NCI-H2107 treated with DMSO at 0.1 percent for 48 hours (cell line): ENCODE measurements around the gene CYP2C19.
"Not testable (repeated sequence)": the region's sequence is repeated elsewhere in the genome, so short reads cannot be mapped to it uniquely, and the experiment has no call there.

Experiments
- DNase-seq: peaks from one replicate; lab custom pipeline; 2025; ENCODE audit not compliant: unreplicated experiment; lab: John Stamatoyannopoulos, UW

The CYP2C19 gene

GRCh38 chr10:94762393-94762792 is at the start of gene CYP2C19:
Gene CYP2C19, plus strand, starts transcription at chr10:94762681. Its CDS starts 25 bp downstream, at chr10:94762706.
- no peak for DNase-seq

DNA sequence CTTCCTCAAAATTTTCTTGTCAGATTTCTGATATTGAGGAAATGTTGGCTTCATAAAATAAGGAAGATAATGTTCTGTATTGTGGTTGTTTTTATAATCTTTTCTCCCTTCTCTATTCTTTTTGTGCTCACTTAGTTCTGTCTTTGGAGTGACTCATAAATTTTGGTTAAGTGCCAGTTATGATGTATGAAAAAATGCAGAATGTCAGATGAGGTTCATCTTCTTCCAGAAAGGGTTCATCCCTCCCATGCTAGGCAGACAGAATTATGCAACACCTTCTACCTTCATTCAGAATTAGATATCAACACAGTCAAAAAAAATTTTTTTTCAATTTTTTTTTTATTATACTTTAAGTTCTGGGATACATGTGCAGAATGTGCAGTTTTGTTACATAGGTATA is 36.6 kb upstream of the CYP2C19 start:
- DNase-seq: no peak

GRCh38 chr10:94735197-94735596 is 27.3 kb upstream of the CYP2C19 start:
- DNase-seq: no peak

GRCh38 chr10:94738588-94738987 is 23.9 kb upstream of the CYP2C19 start:
- DNase-seq: no peak

- DNase-seq: no peak
These were observed 15.3 kb upstream of the CYP2C19 start for GRCh38 chr10:94747137-94747536.

- DNase-seq: no peak
These were observed 14.6 kb upstream of the CYP2C19 start for GRCh38 chr10:94747838-94748237.

- no peak for DNase-seq
These were observed 4.6 kb upstream of the CYP2C19 start for GRCh38 chr10:94757916-94758315.

GRCh38 chr10:94760586-94761178 is 1.8 kb upstream of the CYP2C19 start:
- no peak for DNase-seq

DNA sequence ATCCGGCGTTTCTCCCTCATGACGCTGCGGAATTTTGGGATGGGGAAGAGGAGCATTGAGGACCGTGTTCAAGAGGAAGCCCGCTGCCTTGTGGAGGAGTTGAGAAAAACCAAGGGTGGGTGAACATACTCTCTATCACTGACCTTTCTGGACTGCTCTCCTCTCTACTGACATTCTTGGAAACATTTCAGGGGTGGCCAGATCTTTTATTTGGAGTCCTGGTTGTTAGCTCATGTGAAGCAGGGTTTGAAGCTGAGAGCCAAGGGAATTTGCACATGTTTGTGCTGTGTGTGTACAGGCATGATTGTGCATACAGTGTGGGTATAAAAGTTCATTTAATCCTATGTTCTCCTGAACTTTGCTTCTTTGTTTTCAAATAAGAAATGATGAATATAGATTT is 12.9 kb downstream of the CYP2C19 start:
- DNase-seq: not testable (repeated sequence)

DNA sequence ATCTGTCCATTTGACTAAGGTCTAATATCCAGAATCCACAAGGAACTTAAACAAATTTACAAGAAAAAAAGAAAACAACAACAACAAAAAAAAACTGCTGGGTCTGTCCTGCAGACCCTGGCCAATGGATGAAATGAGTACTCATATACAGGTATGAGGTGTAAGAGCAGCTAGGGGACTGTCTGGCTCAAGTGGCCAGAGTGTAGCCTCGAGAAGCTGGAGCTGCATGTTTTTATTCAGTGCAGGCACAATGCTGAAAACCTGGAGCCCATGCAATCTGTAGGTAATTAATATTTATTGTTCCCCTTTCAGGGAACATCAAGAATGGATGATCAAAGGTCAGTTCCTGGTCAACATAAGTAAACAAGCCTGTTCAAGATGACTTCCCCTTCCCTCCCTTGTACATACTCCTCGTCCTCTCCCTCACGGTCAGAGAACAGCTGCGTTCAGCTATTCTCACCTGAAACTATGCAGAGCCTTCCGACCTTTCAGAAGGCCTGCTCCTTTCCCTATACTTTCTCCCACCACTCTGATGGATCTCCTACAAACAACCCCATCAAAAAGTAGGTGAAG is 15.5 kb downstream of the CYP2C19 start:
- DNase-seq: no peak

- no peak for DNase-seq
These were observed 18.4 kb downstream of the CYP2C19 start for GRCh38 chr10:94780844-94781243.

DNA sequence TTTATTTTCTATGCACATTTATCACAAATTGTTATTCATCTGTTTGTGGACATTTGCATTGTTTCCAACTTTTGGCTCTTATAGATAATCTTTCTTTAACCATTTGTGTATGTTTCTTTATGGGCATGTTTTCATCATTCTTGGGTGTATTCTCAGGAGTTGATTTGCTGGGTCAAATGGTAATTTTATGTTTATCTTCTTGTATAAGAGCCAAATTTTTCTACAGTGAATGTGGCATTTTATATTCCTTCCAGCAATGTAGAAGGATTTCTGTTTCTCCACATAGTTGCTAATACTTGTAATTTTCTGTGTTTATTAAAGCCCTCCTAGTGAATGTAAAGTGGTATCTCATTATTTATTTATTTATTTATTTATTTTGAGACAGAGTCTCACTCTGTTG is 21.8 kb downstream of the CYP2C19 start:
- DNase-seq: no peak

GRCh38 chr10:94785211-94785610 is 22.7 kb downstream of the CYP2C19 start:
- DNase-seq: no peak

- not testable (repeated sequence) for DNase-seq
These were observed 38.1 kb downstream of the CYP2C19 start for GRCh38 chr10:94800551-94800950.

- DNase-seq: no peak
These were observed 40.8 kb downstream of the CYP2C19 start for GRCh38 chr10:94803307-94803706.

GRCh38 chr10:94830025-94830424 is 67.5 kb downstream of the CYP2C19 start:
- DNase-seq: not testable (repeated sequence)

DNA sequence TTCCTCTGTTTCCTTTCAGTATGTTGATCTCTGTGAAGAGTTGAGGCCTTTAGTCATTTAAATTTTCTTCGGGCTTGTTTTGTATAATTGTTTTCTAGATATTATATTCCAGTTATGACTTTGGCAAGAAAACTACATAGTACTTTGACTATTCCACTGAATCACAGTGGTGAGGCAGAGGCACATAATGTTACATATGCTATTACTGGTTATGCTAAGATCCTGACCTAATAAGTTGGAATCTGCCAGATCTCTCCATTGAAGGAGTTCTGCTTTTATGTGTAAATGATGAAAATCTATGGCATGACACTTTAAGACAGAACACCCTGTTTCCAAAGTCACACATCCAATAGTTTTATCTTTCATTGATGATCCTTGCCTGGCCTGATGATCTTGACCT is 83.7 kb downstream of the CYP2C19 start:
- no peak for DNase-seq

DNA sequence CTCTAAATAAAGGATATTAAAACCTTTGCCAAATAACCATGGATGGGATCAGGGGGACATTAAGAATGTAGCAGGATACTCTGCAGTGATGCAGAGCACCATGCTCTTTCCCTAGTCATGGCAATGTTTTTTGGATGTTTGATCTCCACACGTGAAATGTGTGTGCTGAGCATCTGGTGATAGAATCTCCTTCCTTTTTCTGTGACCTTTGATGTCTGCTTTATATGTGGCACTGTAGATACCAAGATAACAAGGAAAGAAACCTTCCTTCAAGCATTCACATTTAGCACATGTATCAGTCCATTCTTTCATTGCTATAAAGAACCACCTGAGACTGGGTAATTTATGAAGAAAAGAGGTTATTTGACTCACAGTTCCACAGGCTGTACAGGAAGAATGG is 88.3 kb downstream of the CYP2C19 start:
- no peak for DNase-seq

- no peak for DNase-seq
These were observed 88.8 kb downstream of the CYP2C19 start for GRCh38 chr10:94851263-94851662.

DNA sequence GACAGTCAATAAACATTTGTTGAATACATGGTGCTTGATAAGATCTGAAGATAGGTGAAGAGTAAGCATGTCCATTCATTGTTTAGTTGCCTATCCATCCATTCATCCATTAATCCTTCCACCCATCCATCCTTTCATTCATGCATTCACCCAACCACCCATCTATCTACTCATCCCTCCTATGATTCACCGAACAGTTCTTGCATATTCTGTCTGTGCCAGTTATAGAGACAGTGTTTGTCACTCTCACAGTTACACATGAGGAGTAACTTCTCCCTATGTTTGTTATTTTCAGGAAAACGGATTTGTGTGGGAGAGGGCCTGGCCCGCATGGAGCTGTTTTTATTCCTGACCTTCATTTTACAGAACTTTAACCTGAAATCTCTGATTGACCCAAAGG is 90.0 kb downstream of the CYP2C19 start:
- DNase-seq: no peak

DNA sequence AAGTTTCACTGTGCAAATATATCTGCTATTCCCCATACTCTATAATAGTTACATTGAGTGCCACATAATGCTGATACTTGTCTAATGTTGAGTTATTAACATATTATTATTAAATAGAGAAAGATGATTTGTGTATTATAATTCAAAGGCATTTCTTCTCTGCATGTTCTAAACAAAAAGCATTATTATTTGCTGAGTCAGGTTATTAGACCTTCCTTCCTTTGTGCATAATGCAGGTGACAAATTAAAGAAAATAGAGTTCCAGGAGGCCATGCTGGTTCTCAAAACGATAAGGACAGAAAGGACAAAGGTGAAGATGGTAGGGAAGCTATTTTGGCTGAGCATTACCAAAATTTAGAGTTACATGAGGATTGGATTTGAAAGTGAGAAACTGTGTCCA is 90.6 kb downstream of the CYP2C19 start:
- DNase-seq: no peak

DNA sequence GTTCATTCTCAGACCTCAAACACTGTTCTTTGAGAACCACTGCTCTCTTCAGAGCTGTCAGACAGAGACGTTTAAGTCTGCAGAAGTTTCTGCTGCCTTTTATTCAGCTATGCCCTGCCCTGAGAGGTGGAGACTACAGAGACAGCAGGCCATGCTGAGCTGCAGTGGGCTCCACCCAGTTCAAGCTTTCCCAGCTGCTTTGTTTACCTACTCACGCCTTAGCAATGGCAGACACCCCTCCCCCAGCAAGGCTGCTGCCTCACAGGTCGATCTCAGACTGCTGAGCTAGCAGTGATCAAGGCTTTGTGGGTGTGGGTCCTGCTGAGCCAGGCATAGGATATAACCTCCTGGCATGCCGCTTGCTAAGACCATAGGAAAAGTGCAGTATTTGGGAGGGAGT is 95.5 kb downstream of the CYP2C19 start:
- no peak for DNase-seq

DNA sequence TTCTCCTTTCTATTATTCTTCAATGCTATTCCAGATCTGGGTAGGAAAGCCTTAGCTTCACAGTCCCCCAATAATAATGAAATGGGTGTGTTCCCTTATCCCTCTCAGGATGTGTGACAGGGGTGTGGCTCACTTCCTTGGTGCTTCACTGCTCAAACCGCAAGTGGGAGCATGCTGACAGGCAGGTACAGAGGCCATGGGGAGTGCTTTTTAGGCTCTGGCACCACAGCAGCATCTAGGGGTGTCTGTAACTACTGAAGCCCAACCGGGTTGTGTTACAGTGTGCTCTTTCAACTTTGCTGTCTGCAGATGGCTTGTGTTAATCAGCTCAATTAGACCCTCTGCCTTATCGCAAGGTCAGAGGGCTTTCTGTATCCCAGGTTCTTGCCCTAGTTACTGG is 96.6 kb downstream of the CYP2C19 start:
- no peak for DNase-seq
